GM19372 (cell line): ENCODE results near the gene RPL10.

Experiments used
- ATAC-seq: cut with Tn5 transposase; IDR thresholded peaks from one replicate; pipeline ENCODE4 v1.9.1; 2021; ENCODE audit warnings: mild to moderate bottlenecking, low read depth, moderate library complexity; ENCODE audit not compliant: unreplicated experiment

Gene RPL10

GRCh38 chrX:154428176-154429171 is 30.3 kb downstream of the RPL10 start, which contains the start of gene ATP6AP1:
Gene ATP6AP1, plus strand, starts transcription at chrX:154428677. Its CDS starts 16 bp downstream, at chrX:154428693.
- peak; percentile 98 for ATAC-seq

- no peak for ATAC-seq
Observed at GRCh38 chrX:154429711-154430110, 31.5 kb downstream of the RPL10 start.

- ATAC-seq: no peak
Observed at GRCh38 chrX:154430479-154430878, 32.3 kb downstream of the RPL10 start.

- ATAC-seq: no peak
Observed at GRCh38 chrX:154430916-154431315, 32.7 kb downstream of the RPL10 start.

- ATAC-seq: no peak
Observed at GRCh38 chrX:154431341-154431740, 33.2 kb downstream of the RPL10 start.

GRCh38 chrX:154432210-154432609 is 34.0 kb downstream of the RPL10 start:
- ATAC-seq: no peak

- no peak for ATAC-seq
Observed at GRCh38 chrX:154433605-154434004, 35.4 kb downstream of the RPL10 start.

GRCh38 chrX:154434394-154435168 is 36.4 kb downstream of the RPL10 start:
- ATAC-seq: no peak

GRCh38 chrX:154435171-154435733 is 37.1 kb downstream of the RPL10 start:
- no peak for ATAC-seq

GRCh38 chrX:154436374-154436982 is 38.3 kb downstream of the RPL10 start:
- peak; percentile 56 for ATAC-seq

- peak; percentile 38 for ATAC-seq
Observed at GRCh38 chrX:154436983-154437752, 39.0 kb downstream of the RPL10 start, which contains the start of gene GDI1. Gene GDI1, plus strand, starts transcription at chrX:154437154. Its CDS starts 101 bp downstream, at chrX:154437255.

- no peak for ATAC-seq
Observed at GRCh38 chrX:154437971-154438893, 40.1 kb downstream of the RPL10 start.

GRCh38 chrX:154439841-154440240 is 41.7 kb downstream of the RPL10 start:
- ATAC-seq: no peak

- no peak for ATAC-seq
Observed at GRCh38 chrX:154440623-154441357, 42.6 kb downstream of the RPL10 start.

- no peak for ATAC-seq
Observed at GRCh38 chrX:154441564-154441963, 43.4 kb downstream of the RPL10 start.

GRCh38 chrX:154441984-154442707 is 44.0 kb downstream of the RPL10 start:
- no peak for ATAC-seq

GRCh38 chrX:154443479-154443910 is 45.3 kb downstream of the RPL10 start:
- no peak for ATAC-seq
